Measurements from ENCODE around the gene HEYL. TPM values are rescaled to one million over a fixed set of nuclear protein-coding genes. Genes with fewer than 3 reads are reported as not detected.

The HEYL gene
- total and polyA plus RNA-seq, 9 of the 15 experiments (the other 6 are each of a cell fraction or from before 2014, with no cell fraction given), result 0.13 to 0.89 (median 0.25) TPM

GRCh38 chr1:39643705-39644104 is 4.3 kb upstream of the HEYL start:
- ATAC-seq (no peak), FAIRE-seq (no peak), DNase-seq (ENCODE audit: extremely low read depth in 1 of 4, low spot score in 3 of 4) (no peak)
- 0 out of 2 replicates have a peak, but pooled peaks cover 4% of the 10 kb centered on the region for H4K20me1 ChIP-seq (replicated peaks; ENCODE audit: control insufficient read depth, insufficient read depth, low read length)
- ChIA-PET CTCF (ENCODE audit: low intra/inter-chr PET ratio) (no interaction called here), POLR2A (interaction anchor here (0.7 to 1.1 kb wide), 3 partner anchors 15 to 37 kb away, joined by 3 to 4 read pairs (median 4); no protein-coding TSS in a partner anchor)
- H3K9ac ChIP-seq (ENCODE audit: insufficient read depth in 1 of 2, low read depth in 2 of 2, low read length in 2 of 2), result no peak overlapping the region
- no peaks in the 10 kb centered on the region for H3K9me3 ChIP-seq (replicated peaks; ENCODE audit: control insufficient read depth, insufficient read depth, low read depth, low read length)
- intact Hi-C loops (cut with micrococcal nuclease) (no loop called here), in situ Hi-C loops (cut with MboI) (no loop called here)
- TF ChIP-seq SPI1 (IDR thresholded peaks at IDR 0.05; ENCODE audit: borderline replicate concordance, low read depth, low read length) (peak; percentile 64), TRIM24 (IDR thresholded peaks at IDR 0.05) (peak; percentile 50; a peak in 3 of 4 replicates), ZBTB40 (IDR thresholded peaks at IDR 0.05) (no peak), ZBTB40 (CRISPR knock-in tag; IDR thresholded peaks at IDR 0.05) (no peak), SMARCA4 (IDR thresholded peaks at IDR 0.05) (no peak), FOXK1 (CRISPR knock-in tag; IDR thresholded peaks at IDR 0.05; ENCODE audit: borderline replicate concordance) (no peak), ETV1 (tag; conservative IDR thresholded peaks at IDR 0.05; ENCODE audit: low read depth) (0 out of 2 replicates have a peak, but pooled peaks have one; percentile 12), TCF15 (CRISPR knock-in tag; IDR thresholded peaks at IDR 0.05) (no peak), ZNF766 (CRISPR knock-in tag; conservative IDR thresholded peaks at IDR 0.05) (peak; percentile 93), TRIM28 (IDR thresholded peaks at IDR 0.05) (0 out of 2 replicates have a peak, but pooled peaks have one; percentile 34), BRCA1 (IDR thresholded peaks at IDR 0.05) (no peak), BRCA1 (CRISPR knock-in tag; IDR thresholded peaks at IDR 0.05) (no peak), WHSC1 (IDR thresholded peaks at IDR 0.05; ENCODE audit: low read length) (no peak), ZNF316 (IDR thresholded peaks at IDR 0.05) (peak; percentile 66)
- no peak overlapping the region for H3K4me3 ChIP-seq
- H3K27ac ChIP-seq (ENCODE audit: extremely low read depth, low read depth, low read length), result no peak overlapping the region
- H3K27me3 ChIP-seq (ENCODE audit: control insufficient read depth in 2 of 2, insufficient read depth in 2 of 2, low read length in 2 of 2), result peaks cover 5 to 35% of the 10 kb centered on the region in 2 experiments; a peak in 3 of 5 replicates
- no peaks in the 10 kb centered on the region for H3K36me3 ChIP-seq (ENCODE audit: control insufficient read depth, insufficient read depth, low read length)
- BruUV-seq (replicated peaks), result no TSS peak
- no peaks in the 10 kb centered on the region for H3K79me2 ChIP-seq (ENCODE audit: control insufficient read depth, insufficient read depth, low read length)
- H3K4me2 ChIP-seq (ENCODE audit: insufficient read depth, low read length), result no peak overlapping the region
- H2AFZ ChIP-seq (ENCODE audit: low read depth, low read length), result no peak overlapping the region
- WGBS (ENCODE audit: insufficient coverage, low coverage, missing lambda C conversion rate), result 12% methylated on average over 3 of the region's 3 CpGs
- H3K4me1 ChIP-seq (replicated peaks in 1 of 2; ENCODE audit: control insufficient read depth in 2 of 2, insufficient read depth in 2 of 2, low read length in 2 of 2), result peaks cover 14 to 20% of the 10 kb centered on the region in 2 experiments
- H3K9me1 ChIP-seq (ENCODE audit: control insufficient read depth, insufficient read depth, low read length), result no peaks in the 10 kb centered on the region

All from K562 (cell line).